HG03460 (cell line): ENCODE results near the gene FAM222B.
"Not testable (repeated sequence)": the region's sequence is repeated elsewhere in the genome, so short reads cannot be mapped to it uniquely, and the experiment has no call there.

Experiments
- ATAC-seq: cut with Tn5 transposase; IDR thresholded peaks from one replicate; pipeline ENCODE4 v1.9.1; 2021; ENCODE audit not compliant: unreplicated experiment

The FAM222B gene

GRCh38 chr17:28729950-28730330 lies 112.7 kb downstream of the FAM222B start:
- no peak for ATAC-seq

- peak; percentile 35 for ATAC-seq
Observed at GRCh38 chr17:28728364-28729200, 114.0 kb downstream of the FAM222B start, which contains the start of gene NEK8. Gene NEK8, plus strand, starts transcription at chr17:28728788. Its CDS starts 26 bp downstream, at chr17:28728814.

GRCh38 chr17:28726627-28727491 lies 115.7 kb downstream of the FAM222B start:
- peak; percentile 34 for ATAC-seq

DNA sequence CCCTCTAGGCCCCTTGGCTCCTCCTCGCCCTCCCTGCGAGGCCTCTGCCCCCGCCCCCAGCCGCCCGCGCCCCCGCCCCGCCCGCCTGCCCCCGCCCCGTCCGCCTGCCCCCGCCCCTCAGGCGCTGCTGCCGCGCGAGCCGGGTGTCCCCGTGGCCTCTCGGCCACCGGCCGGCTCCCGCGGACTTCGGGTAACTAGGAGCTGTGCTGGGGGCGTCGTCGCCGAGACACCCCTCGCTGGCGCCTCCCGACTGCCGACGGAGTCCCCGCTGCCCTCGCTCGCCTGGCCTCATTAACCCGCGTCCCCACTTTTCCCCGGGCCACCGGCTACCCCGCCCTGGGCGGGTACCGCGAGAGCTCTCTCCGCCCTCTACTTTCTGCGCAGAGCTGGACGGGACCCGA lies 116.4 kb downstream of the FAM222B start, which contains the start of gene TLCD1:
TLCD1 (minus strand) TSS at position 8 of the 401 bp plus-strand sequence. CDS start 136 bp downstream, outside the sequence.
- no peak for ATAC-seq

GRCh38 chr17:28725660-28726225 lies 116.8 kb downstream of the FAM222B start:
- ATAC-seq = no peak

DNA sequence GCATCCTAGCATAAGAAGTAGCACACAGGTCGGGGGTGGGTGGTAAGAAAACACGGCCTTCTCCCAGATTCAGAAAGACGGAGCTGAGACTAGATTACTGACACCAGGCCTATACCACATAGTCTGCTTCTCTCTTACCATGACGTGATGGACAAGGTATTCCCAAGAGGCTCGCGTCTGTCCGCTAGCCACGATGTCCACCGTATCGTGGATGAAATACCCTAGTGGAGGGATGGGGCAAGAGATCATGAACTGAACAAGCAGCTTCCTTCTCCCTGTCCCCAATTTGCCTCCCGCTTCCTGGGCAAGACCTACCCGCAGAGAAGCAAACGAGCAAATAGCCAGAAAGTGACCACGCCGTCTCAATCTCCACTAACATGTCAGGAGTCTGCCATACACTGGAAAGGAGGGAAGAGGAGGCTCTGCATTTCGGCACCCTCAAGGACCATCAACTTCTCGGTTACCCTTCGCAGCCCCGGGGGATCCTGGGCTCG lies 117.4 kb downstream of the FAM222B start:
- no peak for ATAC-seq

DNA sequence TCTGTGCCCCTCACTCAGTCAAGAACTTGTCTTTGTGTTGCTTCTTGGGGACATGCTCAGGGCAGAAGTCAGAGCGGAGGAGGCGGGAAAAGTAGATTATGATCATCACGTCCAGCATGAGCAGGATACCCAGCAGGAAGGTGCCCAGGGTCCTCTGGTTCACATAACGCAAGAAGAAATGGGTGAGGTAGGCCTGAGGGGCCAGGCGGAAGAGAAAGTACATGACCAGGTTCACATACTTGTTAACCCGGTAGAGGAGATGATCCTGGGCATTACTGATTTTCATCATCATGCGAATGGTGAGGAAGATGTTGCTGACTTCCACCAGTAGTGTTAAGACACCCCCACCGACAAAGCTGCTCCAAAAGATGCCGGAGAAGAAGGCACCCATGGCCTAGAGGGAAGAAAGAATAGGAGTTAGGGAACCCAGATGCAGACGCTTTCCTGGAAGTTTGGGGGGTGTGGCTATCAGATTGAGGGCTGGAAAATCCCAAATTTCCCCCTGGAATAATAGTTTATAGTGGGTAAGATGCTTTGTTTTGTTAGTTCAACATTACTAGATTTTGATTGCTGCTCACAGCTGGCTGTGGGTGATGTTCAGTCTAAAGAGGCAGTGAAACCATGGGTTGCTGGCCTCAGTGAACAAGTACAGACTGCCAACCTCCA lies 118.0 kb downstream of the FAM222B start:
- no peak for ATAC-seq

DNA sequence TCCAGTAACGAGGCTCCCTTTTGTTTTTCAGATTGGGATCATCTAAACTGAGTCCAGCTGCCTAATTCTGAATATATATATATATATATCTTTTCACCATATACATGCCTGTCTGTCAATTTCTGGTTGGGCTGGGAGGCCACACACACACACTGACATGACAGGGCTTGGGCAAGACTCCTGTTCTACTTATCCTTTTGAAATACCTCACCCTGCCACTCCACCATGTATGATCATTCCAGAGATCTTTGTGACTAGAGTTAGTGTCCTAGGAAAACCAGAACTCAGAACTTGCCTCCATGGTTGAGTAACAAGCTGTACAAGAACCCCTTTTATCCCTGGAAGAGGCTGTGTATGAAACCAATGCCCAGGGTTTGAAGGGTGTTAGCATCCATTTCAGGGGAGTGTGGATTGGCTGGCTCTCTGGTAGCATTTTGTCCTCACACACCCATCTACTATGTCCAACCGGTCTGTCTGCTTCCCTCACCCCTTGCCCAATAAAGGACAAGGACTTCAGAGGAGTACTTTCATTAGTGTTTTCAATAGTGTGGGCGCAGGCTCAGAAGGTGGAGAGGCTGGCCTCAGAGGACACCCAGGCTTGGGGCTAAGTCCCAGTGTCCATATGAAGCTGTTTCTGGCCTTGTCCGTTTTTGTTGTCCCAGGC lies 118.6 kb downstream of the FAM222B start:
- not testable (repeated sequence) for ATAC-seq

DNA sequence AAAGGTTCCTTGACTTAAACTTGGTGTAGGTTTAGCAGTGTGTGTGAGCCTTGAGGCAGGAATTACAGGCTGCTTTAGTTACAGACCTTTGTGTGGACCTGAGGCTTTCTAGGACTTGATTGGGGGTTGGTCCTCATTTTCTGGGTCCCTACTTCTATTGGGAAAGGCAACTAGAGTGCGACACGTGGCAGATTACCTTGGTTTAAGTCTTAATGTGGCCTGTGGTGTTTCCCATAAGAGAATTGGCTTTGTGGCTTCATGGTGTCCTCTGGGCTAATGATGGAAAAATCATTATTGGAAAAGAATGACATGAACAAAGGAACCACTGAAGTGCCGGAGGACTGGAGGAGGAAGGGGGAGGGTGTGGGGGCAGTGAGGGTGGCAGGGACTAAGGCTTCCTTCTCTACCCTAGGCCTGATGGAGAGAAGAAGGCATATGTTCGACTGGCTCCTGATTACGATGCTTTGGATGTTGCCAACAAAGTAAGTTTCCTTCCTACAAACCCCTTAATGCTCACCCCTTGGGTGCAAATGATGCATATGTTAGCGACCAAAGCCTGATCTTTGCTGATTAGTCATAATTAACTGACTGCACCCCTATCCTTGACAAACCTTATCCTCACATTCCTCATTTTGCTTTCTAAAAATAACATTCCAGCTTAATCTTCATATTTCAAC lies 119.3 kb downstream of the FAM222B start:
- no peak for ATAC-seq

GRCh38 chr17:28722417-28723158 lies 120.0 kb downstream of the FAM222B start:
- ATAC-seq = no peak

GRCh38 chr17:28720997-28721329 lies 121.6 kb downstream of the FAM222B start:
- not testable (repeated sequence) for ATAC-seq

- ATAC-seq = no peak
Observed at GRCh38 chr17:28720247-28720996, 122.2 kb downstream of the FAM222B start.

DNA sequence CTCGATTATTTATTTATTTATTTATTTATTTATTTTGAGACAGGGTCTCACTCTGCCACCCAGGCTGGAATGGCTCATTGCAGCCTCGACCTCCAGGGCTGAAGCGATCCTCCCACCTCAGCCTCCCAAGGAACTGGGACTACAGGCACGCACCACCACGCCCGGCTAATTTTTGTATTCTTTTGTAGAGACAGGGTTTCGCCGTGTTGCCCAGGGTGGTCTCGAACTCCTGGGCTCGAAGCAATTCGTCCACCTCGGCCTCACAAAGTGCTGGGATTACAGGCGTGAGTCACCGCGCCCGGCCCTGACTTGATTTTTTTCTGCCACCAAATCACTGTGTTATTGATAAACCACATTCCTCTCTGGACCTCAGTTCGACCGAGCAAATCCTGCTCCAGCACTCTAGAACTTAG lies 123.6 kb downstream of the FAM222B start:
- no peak for ATAC-seq

DNA sequence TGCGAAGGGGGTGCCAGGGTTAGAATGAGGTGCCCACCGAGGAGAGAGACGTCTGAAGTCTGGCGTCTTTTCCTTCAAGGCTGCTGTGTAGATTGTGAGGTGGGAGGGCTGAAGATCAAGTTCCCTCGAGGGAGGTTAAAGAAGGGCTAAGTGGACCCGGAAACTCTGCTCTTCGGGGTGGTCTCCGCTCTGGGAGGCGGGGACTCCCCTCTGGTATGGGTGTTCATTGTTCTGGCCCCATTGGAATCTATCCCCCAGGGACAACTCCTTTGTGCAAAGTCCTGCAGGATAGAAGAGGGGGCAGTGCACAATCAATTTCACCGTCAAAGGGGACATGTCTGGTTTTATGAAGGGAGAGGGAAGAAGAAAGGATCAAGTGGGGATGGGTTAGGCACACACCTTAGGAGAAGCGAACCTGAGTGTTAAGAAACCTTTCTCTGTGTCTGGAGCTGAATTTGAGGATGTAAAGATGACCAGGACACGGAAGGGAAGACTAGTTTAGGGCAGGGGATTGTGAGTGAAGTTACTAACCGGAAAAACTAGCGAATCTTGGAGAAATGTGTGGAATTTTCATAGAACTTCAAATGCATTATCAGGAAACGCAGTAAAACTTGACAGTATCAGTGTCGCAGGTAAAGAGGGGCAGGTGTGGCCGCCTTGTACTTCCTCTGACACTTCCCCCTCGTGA lies 124.1 kb downstream of the FAM222B start:
- no peak for ATAC-seq

DNA sequence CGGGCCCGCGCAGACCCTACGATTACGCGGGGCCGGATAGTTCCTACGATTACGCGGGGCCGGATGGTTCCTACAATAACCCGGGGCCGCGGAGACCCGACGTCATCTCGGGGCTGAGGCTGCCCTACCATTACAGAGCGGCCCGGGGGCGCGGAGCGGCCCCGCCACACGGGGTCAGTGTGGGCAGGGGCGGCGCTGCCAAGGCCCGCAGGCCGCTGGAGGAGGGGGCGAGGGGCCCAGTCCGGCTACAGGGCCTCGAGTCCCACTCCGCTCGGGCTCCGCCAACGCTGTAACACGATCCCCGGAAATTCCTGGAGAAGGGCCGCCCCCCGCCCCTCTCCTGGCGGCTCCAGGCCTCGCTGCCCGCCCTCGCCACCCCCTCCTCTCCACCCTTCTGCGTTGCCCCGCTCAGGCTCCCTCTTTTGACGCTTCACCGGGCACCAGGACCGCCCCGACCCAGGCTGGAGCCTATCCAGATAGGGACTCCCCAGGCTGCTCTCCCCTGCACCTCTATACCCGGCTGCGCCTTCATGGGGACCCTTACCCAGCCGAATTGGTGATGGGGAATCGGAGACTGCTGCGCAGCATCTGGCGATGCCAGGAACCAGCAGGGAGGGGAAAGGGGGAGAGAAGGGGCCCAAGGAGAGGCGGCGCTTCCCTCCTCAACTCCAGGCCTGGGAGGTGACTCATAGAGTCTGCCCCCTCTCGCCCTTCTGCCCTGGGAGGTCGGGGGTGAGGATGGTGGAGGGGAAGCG lies 124.8 kb downstream of the FAM222B start, which contains the start of gene RAB34:
RAB34 (minus strand) TSS at position 291 of the 755 bp plus-strand sequence. CDS start 602 bp downstream, outside the sequence.
- ATAC-seq = no peak

- ATAC-seq = no peak
Observed at GRCh38 chr17:28716740-28717577, 125.6 kb downstream of the FAM222B start.
